Activated CD8-positive, alpha-beta memory T cell treated with anti-CD3 and anti-CD28 coated beads, Interleukin-2, amount 50 U/mL, for 1 hour (primary cell): ENCODE measurements around the gene HOXB4.

ENCODE experiments used
- DNase-seq: peaks from one replicate; pipeline ENCODE4 v3.0.0-alpha.2; 2020; ENCODE audit errors: extremely low read depth

The HOXB4 gene

DNA sequence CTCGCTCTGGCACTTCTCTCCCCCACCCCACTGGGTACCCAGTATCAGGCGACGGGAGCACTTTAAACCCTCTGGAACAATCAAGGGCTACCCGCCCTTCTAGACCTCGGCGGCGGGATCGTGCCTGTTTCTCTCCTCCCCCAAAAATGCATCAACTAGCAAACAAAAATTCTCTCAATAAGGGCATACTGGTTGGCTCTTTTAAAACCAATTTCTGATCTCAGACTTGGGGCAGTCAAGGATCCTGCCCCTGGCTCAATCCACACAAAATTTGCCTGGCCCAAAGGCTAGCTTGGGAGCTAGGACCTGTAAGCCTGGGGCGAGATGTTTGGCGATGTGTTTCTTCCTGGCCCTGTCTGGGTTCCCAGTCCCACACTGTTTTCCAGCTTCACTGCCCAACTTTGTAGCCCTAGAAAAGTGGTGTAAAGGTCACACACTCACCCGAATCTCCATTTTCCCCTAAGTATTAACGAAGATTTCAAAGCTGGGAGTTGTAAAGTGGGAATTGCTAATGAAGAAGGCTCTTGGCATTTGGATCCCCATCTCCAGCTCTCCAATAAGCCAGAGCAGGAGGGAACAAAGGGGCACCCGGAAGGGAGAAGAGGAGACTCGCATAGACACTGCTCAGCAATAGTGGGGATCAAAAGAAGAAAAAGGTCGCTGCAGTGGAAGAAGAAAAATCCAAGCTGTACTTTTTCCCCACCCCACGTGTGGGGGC lies 18.9 kb downstream of the HOXB4 start:
- DNase-seq: no peak

DNA sequence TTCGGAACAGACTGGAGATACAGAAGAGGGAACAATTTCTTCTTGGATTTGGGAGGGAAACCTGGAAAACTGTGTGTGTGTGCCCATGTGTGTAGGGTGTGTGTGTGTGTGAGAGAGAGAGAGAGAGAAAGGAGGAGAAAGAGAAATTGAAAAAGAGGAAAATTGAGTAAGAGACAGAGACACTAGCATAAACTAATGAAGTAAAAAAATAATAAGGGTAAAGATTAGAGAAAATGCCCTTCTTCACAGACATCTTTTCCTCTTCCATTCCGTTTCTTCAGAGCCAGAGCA lies 19.4 kb downstream of the HOXB4 start:
- DNase-seq: no peak

DNA sequence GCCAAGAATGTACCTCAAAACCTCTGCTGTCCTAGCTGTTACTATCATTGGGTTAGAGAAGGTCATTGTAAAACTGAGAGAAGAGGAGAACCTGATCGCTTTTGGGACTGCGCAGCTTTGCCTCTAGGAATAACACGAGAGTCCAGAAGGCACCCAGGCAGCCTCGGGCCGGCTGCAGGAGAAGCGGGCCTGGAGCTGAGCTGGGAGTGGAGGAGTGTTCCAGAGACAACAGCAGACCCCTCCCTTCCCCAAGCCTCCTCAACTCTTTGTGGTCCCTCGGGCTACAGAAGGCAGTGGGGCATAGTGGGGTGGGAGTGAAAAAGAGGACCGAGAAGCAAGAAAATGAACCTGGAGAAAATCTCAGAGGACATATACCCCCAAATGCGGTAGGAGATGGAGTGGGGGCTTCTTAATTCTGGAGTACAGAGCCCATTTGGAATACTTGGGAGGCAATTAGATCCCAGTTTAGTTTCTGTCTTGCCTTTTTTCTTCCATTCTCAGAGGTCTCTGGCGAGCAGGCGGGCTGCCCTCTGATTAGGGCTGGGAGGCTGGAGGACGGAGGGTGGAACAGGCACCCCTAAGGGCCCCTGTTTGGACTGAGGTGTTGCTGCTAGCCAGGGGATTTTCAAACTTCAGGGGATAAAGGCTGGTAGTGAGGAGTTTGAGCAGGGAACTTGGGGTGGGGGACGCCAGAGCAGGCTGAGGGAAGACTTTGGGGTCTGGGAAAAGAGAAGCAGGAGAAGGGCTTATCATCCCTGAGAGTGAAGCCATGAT lies 19.9 kb downstream of the HOXB4 start:
- no peak for DNase-seq

DNA sequence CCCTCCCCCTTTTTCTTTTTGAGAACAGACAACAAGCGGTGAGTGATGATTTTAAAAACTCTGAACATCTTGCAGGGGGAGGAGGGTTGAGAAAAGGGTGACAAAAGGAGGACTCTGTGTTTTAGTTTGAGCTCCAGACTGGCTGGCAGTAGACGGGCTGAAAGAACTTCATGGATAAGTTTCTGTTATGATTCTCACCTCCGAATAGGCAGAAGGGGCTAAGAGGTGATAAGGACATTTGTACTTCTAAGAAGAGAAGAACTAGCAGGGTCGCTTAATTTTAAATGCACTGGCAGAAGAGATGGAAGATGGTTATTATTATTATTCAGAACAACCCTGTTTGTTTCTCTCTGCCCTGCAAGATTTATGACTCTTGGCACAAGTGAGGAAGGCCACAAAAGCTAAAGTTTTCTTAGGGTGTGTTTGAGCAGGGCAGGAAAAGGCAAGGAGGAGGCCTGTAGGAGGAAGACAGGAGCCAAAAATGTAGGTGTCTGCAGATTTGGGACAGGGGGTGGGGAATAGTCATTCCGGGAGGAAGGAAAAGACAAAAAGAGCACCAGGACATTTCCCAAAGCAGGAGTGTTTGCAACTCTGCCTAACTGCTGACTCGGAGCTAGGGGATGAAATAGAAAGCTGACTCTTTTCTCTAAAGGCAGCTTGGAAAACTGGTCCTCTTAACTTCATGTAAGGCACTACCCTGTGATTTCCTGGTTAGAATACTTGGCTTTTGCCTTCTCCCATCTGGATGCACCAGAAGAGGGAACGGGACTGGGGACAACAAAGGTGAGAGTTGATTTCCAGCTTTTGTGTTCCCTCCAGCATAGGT lies 21.4 kb downstream of the HOXB4 start:
- no peak for DNase-seq

DNA sequence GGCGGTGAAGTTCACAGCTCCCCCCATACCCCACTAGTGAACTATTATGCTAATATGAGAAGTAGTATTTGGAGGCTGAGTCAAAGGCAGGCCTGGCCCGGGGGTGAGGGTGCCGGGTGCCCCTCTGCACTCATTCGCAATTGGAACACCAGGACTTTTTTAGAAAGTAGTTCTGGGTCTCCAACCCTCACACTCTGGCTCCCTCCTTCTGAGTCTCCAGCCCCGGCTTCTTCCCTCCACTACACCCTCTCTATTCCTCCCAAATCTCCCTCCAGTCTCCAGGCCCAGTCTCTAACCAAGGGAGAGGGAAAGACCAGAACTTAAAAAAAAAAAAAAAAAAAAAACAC lies 21.9 kb downstream of the HOXB4 start:
- no peak for DNase-seq

DNA sequence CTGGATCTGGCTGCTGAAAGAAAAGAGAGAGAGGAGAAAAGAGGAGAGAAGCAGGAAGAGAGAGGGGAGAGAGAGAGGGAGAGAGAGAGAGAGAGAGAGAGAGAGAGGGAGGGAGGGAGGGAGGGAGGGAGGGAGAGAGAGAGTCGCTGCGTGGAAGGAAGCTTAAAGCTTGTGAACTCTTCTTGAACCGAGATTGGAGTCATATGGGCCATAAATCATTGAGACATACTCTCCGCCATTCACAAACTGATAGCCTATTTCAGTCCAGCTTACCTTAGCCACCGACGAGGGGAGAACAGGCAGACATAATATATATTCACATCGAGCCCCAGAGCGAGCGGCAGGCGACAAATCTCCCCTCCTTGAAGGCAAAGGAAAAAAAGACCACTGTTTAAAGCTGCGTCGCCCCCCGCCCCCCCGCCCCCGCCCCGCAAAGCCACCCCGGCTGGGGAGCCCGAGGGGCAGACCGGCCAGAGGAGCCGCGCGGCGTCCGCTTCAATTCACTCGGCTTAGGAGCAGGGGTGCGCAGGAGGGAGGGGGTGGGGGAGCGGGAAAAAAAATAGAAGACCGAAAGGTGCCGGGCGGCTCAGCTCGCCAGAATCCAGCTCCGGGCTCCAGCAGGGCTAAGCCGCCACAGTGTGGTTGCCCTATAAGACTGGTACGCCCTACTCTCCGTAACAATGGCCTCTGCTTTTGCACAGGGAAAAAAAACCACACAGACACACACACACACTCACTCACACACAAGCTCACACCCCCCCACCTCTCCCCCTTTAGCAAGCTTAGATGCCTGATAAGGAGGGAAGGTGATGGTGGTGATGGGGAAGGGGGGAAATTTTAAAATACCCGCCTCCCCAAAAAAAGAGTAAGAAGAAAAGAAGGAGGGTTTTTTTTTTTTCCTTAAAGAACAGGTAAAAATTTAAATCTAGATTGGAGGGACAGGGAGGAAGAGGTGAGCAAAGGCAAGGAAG lies 22.6 kb downstream of the HOXB4 start:
- DNase-seq: no peak

DNA sequence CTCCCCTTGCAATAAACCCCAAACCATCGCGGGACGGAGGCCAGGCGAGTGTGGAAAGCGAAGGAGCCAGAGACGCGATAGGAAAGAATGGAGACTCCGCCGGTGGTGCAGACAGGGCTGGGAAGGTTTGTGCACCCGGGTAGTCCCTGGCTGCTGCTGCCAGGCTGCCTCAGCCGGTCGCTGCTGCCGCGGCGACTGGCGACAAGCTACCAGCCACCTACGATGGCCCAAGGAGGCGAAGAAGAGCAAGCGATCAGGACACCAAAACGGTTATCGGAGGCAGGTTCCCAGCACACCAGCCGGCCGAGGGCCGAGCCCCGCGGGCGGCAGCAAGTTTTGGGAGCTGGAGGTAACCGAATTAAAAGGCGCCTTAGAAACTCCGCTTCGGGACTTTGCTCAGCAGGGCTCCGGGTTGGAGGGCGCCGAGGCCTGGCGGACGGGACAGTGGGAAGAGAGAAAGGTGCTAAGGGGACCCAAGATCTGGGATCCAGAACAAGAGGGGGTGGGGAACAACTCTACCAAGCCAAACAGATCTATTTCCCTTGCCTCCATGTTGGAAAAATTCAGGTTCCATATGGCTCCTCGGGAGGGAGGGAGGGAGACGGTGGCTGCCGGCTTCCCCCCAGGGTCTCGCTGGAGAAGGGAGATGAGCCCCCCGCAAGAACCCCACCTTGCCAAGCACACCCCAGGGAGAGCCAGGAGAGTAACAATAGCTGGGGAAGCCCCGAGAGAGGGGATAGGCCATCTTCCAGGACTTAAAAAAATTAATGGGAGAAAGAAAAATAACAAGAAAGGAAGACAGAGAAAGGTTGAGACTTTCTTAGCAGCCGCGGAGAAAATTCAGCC lies 23.5 kb downstream of the HOXB4 start:
- no peak for DNase-seq

DNA sequence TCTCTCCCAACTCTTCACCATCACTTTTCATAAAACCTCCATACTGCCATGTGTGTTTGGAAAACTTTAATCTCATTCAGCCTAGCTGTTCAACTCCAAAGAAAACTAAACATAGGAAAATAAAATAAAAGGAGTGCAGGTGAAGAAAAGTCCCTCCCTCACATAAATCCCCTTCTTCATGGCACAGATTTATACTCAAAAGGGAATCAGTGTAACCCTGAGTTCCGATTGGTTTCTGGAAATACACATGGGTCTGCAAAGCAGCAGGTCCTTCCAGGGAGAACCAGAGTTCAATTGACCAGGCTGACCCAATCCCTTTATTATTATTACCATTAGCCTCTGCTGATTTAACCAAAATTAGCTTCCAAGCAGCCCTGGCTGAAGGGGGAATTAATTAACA lies 24.3 kb downstream of the HOXB4 start:
- no peak for DNase-seq

DNA sequence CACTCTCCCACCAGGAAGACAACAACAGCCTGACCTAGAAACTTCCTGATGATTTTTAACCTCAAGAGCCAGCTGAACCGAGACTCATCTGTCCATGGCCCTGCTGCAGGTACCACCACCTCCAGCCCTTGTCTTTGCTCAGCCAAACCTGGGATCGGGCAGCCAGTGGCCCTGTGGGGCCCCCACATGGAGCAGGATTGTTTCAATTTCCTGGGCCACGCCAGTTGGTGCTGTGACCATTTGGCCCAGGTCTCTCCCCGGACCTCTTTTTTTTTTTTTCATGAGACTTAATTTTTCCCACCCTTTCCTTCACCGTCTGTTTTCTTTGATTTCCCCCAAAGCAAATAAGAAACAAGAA lies 25.0 kb downstream of the HOXB4 start:
- no peak for DNase-seq

DNA sequence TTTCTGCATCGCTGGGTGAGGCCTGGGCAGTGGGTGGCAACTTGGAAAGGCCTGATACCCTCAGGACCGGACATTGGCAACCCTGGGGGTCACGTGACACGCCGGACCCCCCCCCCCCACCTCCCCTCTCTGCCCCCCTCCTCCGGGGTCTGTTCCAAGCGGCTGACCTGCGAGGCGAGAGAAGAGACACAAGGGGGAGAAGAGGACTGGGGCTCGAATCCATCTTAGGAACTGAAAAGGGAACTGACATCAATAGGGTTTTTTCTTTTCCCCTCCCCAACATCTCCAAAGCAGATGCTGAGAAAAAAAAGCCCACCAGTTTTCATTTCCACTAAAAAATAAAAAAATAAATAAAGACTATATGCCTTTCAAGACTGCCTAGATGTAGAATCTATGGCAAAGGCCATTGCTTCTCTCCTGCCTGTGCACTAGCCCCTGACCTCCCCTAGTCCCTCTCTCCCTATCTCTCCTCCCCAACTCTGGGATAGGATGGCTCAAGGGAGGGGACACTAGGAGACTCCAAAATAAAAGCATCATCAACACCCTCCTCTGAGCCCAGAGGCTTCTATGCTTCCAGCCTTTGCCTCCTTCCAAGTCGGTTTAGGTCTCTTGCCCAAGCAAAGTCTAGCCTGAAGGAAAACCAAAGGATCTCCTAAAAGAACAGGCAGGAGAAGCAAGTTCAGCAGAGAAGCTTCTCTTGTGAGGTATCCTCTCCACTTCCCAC lies 25.5 kb downstream of the HOXB4 start:
- DNase-seq: no peak

DNA sequence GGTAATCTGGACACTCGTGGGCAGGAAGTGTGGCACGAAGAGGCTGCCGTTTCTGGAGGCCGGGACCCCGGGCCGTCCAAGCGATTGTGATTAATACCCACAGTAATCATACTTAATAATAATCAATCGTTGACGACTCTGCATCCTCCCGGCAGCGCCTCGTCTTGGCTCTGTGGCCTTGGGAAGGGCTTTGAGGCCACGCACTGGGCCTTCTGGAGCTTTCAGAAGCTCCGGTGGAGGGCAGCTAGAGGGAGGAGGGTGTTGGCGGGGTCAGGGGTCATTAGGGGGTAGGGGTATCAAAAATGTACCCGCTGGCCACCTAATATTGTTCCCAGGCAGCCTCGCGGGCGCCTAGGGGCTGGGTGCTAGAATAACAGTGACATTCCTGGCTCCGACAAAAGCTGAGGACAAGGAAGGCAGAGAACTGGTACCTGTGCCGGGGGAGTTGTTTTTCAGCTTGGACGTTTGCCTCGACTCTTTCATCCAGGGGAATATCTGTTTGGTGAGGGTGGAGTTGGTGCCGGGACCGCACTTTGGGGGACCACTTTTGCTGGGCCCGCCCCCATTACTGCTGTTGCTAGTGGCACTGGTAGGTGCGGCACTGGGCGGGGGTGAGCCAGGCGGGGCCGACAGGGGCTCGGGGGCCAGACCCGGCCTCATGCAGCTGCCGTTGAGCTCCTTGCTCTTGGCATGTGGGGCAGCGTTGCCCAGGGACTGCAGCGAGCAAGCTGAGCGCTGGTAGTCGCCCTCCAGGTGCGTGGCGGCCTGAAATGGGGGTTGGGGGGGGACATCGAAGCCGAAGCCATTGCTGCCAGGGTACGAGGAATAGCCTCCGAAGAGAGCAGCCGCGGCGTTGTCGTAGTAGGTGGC lies 26.3 kb downstream of the HOXB4 start:
- no peak for DNase-seq

DNA sequence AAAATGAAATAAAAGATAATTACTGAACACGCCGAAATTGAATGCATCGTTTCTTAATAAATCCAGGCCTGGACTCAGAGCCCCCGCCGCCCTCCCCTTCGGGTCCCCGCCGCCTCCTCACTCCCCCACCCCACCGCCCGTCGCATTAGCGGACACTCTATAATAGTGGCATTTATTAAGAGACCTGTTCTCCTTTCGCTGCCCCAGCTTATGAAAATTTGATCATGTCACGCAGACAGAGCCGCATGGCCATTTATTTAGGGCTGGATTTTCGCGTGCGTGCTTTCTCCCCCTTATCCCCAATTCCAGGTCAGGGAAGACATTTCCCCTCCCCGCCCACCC lies 27.0 kb downstream of the HOXB4 start:
- DNase-seq: no peak

DNA sequence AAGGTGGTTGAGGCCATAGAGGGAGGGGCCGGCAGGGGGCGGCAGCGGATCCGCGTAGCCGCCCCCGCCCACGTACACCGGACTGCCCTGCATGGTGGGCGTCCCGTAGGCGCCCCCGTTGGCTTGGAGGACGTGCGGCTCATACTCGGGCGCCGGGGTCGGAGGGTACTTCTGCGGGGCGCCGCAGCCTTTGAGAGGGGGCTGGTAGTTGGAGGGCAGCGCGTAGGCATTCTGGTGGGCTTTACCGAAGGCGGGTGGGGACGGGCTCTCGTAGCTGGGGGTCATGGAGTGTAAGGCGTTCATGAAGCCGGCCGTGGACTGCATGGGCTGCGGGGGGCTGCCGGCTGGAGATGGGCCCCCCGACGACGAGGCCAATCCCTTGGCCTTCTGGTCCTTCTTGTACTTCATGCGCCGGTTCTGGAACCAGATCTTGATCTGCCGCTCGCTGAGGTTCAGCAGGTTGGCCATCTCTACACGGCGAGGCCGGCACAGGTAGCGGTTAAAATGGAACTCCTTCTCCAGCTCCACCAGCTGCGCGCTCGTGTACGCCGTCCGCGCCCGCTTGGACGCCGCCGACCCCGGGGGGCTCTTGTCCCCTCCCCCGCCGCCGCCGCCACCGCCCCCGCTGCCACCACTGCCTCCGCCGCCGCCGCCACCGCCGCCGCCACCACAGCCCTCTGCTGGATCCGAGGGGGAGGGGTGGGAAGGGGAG lies 27.5 kb downstream of the HOXB4 start:
- DNase-seq: no peak

DNA sequence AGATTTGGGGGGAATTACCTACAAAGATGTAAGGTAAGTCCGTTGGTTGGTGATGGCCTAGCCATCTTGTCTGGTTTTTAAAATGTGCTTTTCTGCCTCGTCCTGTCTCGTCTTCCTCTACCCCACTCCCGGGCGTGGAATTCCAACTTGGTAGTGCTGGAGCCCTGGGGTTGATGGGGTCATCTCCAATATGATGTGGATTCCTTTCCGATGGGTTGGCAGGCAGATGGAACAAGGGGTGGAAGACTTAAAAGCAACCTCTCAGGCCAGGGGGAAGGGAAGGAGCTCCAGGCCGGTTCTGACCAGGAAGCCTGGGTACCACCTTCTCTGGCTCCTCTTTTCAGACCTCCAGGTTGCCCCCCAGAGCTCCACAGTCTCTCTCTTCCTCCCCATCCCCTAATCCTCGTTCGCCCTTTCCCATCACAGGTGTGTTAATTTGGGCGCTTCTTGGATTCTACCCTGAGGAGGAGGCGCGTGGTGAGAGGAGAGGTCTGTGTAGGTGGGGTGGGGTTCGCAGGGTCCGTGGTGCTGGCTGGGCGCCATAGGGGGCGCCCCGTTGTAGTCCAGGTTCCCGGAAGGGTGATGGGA lies 28.1 kb downstream of the HOXB4 start:
- DNase-seq: no peak

DNA sequence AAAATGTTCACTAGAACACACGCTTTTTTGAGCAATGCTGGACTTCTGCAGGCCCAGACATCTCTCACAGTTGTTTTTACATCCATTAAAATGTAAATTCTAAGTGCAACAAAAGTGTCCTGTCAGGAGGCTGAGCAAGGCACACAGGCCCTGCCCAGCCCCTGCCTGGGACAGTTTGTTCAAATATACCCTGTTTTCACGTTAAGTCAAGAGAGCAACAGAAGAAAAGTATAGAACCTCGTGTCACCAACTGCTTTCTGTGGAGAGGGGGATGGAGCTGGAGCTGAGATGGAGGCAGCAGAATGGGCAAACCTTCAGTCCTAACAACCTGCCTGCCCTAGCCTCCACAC lies 28.9 kb downstream of the HOXB4 start:
- DNase-seq: no peak

DNA sequence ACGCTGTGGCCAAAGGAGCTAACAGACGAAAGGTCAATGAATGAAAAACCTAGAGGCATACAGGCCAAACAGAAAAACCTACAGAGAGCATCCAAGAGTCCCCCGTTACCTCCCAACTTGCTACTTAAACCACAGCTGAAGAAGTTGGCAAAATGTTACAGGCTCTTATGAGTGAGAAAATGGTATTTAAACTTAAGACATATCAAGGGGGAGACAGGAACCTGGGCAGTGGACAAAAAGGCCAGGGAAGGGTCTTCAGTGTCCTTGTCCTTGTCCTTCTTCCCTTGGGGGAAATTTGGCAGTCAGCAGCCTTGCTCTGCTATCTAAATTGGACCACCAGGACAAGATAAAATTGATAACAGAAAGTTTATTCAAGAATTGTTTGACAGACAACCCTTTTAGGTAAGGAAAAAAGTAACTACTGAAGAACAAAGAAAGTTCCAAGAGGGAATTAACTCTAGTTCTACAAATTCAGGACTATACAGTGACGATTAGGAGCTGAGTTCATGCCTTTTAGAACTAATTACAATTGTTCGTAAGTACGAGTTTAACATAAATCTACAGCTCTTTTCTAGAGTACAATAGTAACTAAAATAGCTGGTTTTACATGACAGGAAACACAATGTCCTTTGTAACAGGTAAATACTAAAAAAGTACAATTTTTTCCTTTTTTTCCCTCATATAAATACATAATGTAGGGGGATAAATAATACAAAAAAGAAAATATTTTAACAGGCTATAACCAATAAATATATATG lies 29.4 kb downstream of the HOXB4 start:
- DNase-seq: no peak

DNA sequence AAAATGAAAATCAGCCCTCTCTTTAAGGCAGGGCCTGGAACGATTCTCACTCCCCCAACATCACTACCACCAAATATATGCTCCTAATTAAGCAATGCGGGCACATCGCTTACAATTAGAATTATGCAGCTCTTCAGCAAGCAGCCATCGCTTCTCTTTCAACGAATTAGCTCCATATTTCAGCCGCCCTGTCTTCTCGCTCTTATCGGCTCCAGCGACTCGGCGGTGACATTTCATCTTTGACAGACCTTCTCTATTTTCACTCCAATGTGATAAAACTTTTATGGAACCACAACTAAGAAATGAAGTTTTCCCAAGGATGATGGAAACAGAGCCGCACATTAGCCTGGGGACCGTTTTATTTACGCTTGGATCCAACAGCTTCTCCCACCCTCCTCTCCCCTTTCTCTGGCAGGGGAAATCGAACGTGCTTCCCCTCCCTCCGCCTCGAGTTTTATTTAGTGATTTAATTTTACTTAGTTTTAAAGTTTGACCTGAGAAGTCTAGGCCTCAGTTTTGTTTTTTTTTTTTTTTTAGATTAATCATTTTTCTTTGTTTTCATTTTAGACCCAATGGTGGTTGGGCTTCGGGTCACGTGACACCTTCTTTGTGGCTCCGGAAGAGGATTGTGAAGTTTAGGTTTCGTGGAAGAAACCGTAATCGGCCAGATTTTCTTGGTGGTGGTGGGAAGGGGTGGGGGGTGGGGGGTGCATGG lies 30.2 kb downstream of the HOXB4 start:
- DNase-seq: no peak
